HG03342 (cell line): ENCODE data around the gene SDK2.

Experiments used
- ATAC-seq: cut with Tn5 transposase; IDR thresholded peaks from one replicate; pipeline ENCODE4 v1.9.1; 2021; ENCODE audit warnings: mild to moderate bottlenecking, moderate library complexity; ENCODE audit not compliant: unreplicated experiment

SDK2 gene

DNA sequence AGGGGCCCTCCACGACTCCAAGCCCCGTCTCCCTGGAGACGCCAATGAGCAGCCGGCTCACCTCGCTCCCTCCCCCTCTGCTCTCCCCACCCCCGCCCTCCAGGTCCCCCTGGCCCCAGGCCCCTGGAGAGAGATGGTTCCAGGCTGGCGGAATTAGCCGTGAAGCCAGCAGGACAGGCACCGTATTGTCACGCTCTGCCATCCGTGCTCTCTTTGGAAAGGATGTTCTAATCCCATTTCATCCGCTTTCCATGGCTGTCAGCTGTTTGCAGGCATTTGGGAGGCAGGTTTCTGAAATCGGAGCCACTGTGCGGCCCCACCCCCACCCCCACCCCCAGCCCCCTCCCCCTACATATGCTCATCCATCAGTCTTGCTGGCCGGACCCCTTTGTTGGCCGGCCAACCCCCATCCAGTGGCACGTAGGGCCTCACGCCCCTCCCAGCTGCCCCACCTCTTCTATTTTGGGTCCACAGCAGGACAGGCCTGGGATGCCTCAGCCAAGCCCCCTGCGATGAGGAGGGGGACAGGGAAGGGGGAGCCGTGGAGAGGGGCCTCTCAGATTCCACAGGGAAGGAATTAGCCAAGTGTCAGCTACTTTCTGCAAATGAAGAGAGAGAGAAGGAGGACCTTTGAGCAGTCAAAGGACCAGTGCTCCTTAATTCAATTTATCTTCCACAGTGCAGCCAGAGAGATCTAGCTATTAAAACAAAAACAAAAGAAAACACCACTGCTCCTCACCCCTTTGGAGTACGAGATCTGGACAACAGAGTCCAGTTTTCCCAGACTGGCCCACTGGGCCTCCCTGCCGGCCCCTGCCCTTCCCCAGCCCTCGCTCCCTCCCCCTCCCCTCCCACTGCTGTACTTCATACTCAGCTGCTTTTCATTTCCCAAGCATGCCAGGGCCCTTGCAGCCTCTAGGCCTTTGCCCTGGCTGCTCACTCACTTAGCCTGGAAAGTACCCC, 30.7 kb downstream of the SDK2 start:
- no peak for ATAC-seq

DNA sequence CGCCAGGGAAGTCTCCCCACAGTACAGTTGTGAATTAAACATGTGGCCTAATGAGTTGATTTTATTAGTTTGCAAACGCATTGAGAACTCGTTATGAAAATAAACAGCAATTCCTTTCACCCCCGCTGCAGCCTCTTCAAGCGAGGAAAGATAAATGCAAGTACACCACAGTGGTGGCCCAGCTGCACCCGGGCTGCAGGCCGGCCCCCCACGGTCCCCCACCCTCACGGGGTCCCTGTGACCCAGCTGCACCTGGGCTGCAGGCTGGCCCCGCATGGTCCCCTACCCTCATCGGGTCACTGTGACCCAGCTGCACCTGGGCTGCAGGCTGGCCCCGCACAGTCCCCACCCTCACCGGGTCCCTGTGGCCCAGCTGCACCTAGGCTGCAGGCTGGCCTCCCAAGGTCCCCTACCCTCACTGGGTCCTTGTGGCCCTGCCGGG, 32.2 kb downstream of the SDK2 start:
- ATAC-seq = no peak

DNA sequence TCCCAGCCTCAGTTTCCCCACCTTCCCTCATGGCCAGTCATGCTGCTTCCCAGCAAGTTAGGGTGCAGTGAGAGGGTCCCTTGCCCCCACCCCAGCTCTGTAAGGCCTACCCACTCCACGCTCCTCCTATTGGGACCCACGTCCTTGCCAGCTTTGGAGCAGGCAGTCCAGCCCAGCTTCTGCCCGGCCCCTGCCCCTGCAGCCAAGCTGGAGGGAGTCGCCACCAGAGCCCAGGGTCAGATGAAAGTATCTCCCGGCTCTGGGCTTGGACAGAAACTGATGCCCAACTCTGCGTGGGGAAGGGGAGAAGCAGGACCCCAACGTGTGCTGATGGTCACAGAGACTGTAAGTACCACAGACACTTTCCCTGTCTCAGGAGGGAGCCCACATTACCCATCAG, 32.6 kb downstream of the SDK2 start:
- ATAC-seq = no peak

DNA sequence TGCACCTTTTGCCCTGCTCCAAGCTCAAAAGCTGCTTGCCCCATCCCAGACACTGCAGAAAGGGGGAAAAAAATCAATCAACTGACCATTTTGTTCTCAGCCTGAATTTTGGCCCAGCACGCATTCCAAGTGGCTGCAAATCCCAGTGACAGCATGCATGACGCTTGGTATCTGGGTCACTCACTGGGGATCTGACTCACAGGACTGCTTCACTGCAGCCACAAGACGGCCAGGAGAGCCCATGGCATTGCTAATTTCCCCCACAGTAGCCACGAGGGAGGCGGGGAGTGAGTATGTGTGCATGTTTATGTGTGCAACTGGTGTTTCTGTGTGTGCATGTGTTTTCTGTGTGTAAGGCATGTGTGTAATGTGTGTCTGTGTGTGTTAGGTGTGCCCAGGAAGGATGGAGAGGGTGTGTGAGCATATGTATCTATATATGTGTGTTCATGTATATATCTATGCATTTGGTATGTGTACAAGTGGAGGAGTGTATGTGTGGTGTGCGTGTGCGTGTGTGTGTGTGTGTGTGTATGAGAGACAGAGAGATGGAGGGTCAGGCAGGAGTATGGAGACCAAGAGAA, 33.8 kb downstream of the SDK2 start:
- no peak for ATAC-seq

DNA sequence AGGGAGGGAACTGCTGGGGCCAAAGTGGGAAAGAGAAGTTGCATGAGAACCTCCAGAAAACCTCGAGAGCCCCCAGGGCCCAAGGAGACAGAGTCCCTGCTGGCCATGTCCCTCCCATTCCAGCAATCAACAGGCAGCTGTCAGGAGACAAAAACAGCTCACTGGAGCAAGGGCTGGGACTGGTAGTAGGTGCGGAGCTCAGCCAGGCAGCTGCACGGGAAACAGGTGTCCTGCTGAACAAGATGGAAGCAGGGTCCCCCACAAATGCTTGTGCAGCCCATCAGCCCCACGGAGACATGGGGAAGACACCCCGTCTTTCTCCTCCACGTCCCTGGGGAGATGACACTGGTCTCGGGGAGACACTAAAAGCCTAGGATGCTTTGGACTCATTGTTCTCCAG, 34.5 kb downstream of the SDK2 start:
- no peak for ATAC-seq

DNA sequence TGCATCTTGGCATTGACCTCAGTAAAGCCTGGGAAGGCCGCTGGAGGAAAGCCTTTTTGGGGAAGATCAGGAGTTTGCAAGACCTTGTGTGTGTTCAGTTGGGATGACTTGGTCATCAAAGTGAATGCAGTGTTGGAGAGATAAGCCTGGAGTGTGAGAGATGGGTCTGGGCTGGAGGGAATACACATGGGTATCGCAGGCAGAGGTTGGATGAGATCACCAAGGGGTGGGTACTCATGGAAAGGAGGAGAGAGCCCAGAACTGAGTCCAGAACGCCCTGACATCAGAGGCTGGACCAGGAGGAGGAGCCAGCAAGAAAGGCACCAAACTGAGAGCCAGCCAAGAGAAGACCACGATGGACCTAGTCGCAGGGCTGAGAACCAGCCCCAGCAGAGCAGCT, 35.2 kb downstream of the SDK2 start:
- no peak for ATAC-seq

DNA sequence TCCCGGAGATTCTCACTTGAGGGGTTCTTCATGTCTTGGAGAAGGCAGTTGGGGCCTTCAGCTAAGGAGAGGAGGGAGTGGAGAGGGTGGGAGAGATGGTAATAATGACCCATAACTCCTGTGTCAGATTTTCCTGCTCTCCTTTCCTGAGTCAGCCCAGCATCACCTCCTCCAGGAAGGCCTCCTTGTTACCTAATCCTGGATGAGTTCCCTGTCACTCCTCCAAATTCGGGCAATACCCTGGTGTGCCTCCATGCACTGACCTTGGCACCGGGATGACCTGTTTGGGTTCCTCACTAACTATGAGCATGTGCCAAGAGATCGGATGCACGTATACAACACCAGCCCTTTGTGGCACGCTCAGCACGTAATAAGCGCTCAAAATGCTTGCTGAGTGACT, 38.8 kb downstream of the SDK2 start:
- no peak for ATAC-seq

DNA sequence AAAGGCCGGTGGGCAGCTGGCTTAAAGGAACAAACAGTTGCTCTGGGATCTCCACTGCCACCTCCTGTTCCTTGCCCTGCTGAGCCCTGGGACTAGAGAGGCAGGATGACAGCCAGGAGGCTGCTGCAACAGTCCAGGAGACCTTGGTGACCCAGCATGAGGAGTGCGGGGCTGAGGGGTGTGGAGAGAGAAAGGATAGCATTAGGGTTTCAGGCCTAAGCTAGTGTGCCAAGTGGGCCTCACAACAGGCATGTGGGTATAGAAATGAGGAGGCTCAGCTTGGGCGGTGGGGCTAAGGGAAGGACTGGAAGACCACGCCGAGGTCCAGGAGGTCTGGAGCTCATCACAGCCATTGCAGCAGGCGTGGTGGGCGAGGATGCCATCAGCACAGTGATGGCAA, 39.8 kb downstream of the SDK2 start:
- ATAC-seq = no peak

DNA sequence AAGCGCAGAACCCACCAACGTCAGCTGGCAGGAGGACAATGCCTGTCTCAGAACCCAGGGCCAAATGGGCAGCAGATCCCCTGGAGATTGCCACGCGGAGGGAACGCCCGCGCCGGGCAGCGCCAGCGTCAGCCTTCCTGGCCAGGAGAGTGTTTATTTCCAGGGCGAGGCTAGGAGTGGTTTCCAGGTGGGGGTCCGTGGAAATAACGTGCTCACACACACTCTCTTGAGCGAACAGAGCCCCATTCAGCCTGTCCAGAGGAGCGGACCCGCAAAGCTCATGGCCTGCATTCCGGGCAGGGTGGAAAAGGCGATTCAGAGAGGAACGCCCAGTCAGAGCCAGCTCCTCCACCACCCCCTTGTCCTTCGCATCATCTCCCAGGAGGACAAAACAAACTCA, 40.3 kb downstream of the SDK2 start:
- no peak for ATAC-seq

DNA sequence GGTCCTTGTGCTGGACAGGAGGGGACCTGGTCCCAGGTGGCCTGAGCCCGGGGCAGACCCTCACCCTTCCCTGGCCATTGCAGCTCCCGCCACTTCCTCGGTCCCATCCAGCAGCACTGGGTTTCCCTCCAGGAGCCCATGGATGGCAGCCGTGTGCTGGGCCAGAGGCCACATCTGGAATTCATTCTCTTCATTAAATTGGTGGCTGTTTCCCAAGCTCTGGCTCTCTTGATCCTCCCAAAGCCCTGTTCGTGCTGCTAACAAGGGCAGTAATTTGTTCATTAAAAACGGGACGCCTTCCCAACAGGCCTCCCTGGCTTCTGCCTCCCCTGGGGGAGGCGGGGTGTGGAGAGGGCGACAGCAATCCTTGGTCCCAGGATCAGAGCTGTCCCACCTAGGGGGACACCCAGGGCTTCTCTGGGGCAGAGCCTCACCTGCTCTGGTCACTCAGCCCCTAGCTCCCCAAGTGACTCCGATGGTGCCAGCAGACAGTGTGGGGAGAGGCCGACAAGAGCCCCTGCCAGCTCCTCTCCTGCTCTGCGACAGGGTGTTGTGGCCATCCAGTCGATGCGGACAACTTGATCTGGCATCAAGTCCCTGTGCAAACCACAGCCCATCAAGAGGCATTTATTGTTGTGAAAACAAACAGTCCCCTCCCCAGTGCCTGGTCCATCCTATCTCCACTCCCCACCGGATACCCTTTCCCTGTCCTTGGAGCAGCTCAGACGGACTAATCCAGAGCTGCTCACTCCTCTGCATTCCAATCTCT, 44.0 kb downstream of the SDK2 start:
- ATAC-seq = no peak

DNA sequence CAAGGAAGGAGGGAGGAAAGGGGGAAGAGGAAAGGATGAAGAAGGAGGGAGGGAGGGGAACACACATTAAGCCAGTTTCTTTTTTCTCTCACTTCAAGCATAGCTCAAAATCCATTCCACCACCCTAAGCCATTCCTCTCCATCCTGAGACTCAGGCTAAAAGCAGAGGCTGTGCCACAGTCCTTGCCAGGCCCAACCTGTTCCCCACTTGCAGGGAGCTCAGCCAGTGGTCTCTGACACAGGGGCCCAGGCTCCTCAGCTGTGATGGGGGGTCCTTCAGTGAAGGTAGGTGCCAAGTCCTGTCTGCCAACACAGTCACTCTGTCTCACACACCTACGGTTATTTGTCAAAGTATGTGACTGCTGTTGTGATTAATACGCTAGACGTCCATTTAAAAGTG, 44.6 kb downstream of the SDK2 start:
- ATAC-seq = no peak

DNA sequence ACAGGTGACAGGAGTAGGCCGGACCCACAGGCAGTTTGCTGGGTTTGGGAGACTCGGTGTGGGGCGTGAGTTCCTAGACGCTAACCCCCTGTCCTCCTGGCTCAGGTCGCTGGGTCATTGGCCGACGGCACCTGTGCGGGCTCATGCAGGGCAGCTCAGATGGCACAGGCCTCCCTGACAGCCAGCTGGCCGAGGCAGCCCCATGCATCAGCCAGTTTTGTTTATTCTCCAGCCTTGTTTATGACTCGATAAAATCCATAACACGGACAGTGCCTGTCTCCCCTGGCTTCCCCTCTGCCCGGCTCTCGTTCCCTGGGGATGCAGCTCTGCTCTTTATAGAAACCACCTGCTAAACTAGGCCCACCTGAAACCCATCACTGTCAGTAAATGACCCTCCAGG, 46.0 kb downstream of the SDK2 start:
- no peak for ATAC-seq

DNA sequence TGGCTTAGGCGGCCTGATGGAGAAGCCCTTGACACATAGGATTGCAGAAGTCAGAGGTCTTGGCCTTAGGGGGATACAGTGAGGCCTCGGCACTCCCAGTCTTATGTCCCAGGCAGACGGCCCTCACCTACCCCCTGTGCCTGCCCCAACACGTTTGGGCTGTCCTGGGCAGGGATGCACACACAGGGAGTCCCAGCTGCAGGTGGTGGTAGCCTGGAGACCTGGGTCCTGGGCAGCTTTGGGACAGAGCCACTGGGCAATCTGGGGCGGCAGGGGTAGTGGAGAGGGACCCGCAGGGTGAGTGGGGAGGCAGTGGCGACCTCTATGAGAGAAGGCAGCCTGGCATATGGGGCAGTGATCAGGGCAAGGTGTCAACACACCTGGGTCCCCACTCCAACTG, 48.3 kb downstream of the SDK2 start:
- ATAC-seq = no peak

DNA sequence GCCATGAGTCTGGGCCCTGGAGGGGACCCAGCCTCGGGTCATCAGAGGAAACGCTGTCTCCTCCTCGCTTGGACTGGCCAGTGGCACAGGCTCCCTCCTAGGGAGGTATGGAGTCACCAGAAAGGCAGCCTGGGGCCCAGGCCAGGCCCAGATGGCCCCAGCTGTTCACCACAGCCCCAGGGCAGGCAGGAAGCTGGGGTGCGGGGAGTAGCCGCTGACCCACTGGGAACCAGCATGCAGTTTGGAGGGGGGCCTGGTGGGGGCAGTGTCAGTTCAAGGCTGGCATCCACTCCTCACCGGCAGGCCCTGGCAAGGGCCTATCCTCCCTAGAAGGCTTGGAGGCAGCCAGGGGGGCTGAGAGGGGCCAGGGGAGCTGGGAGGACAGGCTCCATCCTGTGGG, 48.8 kb downstream of the SDK2 start:
- ATAC-seq = no peak

DNA sequence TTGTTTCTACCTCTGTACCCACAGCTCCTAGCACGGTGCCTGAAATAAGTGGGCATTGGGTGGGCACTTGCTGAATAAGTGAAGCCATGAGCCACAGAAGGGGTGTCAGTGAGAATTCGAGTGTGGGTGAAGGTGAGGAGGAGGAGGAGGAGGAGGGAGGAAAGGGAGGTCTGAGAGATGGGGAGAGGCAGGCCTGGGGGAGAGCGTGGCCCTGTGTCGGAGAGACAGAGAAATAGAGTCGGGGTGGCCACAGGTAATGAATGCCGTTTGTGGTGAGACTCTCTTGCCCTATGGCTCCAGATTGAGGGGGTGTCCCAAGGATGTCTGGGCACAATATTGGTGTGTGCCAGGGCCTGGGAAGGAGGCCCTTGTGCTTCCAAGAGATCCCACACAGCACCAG, 49.2 kb downstream of the SDK2 start:
- ATAC-seq = no peak

DNA sequence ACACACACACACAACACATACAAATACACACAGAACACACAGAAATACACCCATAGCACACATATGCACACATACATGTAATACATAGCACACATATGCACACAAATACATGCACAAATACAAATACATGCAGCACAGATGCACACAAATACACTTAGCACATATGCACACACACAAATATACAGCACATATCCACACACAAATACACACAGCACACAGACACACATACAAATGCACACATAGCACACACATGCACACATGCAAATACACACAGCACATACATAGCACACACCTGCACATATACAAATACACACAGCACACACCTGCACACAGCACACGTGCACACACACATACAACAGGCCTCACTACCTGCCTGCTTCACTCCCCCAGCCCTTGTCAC, 49.6 kb downstream of the SDK2 start:
- ATAC-seq = no peak

DNA sequence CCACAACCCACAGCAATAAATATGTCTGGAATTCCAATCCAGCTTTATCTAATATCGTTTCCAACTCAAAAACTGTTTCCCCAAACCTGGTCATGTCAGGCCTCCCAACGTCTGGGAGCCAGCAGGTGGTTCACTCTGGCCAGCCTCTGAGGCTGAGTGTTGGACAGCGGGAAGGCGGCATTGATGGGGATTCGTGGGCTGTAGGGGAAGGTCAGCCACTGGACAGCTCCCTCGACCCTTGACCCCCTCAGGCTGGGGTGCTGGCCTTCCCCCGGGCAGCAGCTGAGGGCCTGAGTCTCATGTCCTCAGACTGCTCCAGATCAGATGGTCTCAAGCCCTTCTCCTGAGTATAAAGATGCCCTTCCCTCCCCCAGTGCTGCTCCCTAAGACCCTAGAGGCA, 50.2 kb downstream of the SDK2 start:
- ATAC-seq = no peak

DNA sequence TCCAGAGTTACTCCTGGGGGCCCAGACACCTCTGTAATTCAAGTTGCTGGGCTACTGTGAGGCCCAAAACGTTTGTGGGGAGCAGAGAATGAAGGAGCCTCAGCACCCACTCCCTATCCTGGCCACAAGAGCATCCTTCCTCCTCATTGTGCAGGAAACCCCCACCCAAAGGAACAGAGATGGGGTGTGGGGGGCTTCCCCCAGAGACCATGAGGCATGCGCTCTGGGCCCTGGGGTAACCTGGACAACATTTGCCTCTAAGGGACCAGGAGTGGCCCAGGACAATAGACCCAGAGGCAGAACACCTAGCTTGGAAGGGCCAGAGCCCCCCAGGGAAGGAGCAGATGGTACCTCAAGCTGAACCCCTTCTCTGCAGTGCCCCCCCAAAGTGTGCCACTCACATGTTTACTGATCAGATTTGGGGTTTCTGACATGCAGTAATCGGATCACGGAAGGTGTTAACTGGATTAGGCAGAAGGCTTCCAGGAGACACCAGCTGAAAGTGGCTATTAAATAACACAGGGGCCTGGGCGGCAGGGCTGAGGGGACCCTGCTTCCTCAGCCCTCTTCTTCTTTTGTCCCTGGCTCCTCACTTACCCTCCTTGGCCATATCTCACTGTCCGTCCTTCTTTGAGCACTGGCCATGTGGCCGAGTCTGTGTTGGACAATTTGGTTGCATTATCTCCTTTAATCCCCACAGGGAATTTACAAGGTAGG, 50.8 kb downstream of the SDK2 start:
- no peak for ATAC-seq

DNA sequence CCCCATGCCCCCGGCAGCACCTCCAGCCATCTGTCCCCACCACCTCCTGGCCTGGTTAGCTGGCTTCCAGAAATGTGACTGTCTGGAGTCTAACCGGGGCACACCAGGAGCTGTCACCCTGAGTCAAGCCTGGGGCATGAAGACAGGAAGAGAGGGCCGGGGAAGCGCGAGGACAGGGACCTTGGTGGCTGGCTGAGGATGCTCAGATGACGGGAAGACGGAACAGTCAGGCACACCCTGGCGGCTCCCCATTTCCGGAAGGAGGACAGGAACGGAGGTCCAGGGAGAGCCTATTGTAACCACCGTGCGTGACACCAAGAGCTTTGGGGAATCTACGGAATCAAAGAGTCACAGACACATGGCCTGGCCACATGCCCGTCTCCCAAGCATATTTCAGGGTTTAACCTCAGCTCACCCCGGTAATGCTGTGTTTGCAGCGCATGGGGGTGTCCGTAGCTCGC, 51.7 kb downstream of the SDK2 start:
- no peak for ATAC-seq

DNA sequence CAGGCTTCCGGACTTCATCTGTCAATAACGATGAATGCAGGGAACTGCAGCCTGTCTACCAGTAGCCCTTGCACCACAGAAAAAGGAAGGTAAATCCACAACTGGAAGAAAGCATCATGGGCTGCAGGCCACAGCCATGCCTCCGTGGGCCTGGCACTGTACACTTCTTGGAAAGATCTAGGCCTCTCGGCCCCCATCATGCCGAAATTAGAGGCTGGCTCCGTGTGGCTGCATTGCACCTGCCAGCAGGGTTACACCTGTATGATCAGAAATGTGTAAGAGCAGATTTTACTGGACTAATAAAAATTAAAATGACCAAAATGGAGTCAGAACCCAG, 52.2 kb downstream of the SDK2 start:
- no peak for ATAC-seq
